Activated CD8-positive, alpha-beta memory T cell treated with anti-CD3 and anti-CD28 coated beads, Interleukin-2, amount 50 U/mL, for 48 hours (primary cell): ENCODE data around the gene CAPN14.
"Not testable (repeated sequence)": the region's sequence is repeated elsewhere in the genome, so short reads cannot be mapped to it uniquely, and the experiment has no call there.

Source experiments
- DNase-seq: peaks from one replicate; pipeline ENCODE4 v3.0.0-alpha.2; 2020

The CAPN14 gene

DNA sequence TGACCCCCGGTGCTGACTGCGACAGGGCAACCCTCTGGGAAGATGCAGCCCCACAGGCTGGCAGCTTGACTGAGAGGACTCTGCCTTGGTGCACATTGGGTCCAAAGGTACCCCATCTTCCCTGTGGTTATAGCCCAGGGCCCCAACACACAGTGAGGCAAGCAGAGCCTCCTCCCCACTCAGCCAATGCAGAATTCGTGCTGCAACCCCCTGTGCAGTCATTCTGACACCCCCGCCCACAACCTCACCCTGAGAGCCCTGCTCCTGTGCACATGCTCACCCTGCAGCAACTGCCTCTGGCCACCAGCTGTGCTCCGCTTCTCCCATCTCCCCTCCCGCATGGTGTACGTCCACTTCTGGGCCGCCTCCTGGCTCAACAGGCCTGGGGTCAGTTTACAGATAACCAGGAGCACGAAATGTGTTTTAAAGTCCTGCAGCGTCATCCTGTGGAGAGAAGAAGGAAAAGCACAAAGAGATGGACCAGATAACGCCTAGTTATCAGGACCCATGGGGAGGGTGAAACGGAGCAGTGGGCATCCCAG is 24.4 kb downstream of the CAPN14 start:
- DNase-seq, result no peak

DNA sequence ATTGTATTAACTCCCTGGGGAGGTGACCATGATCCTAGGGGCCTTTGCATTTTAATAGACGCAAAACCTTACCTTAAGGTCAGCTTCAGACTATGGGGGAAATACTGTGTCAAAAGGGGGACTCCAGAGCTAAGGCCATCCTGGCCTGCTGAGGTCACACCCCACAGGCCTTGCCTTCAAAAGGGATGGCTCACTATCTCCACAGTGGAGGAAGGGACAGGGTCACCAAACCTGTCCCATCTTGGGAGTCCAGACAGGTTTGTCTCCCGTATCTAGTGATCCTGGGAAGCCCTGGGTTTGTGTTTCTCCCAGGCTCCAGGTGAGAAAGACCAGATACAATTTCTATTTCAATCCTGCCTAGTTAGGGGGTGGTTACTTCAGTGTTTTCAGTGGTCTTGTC is 24.9 kb downstream of the CAPN14 start:
- DNase-seq, result no peak

DNA sequence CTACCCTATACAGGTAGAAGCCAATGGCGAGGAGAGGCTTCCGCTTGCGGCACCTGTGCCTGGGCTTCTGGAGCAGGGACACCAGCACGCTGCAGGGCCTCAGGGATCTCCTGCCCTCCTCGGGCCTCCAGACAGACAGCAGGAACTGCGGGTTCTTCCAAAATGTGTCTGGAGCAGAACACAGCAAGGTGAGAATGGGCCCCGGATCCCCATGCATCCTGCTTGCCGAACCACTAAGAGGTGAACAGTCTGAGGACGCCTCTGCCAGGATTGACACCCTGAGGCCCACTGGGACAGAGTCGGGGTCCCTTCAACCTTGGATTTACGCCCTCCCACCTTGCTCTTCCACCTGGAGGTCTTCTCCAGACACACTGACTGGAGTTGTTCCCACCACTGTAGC is 25.4 kb downstream of the CAPN14 start:
- DNase-seq, result no peak

DNA sequence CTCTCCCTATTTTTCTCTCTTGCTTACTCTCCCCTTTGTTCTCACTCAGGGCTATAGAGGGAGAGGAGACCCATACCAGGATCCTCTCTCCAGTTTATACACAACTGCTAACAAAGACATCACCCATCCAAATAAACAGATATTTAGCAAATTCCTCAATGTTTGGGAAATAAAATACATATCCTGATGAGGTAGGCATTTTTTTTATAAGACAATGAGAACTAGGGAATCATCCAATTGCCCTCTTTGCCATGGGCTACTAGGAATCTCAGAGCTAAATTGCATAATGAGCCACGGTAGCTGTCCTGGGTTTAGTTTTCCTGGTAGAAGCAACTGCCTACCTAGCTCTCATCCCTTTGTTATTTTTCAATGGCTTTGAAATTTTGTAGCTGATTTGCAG is 27.1 kb downstream of the CAPN14 start:
- DNase-seq, result no peak

DNA sequence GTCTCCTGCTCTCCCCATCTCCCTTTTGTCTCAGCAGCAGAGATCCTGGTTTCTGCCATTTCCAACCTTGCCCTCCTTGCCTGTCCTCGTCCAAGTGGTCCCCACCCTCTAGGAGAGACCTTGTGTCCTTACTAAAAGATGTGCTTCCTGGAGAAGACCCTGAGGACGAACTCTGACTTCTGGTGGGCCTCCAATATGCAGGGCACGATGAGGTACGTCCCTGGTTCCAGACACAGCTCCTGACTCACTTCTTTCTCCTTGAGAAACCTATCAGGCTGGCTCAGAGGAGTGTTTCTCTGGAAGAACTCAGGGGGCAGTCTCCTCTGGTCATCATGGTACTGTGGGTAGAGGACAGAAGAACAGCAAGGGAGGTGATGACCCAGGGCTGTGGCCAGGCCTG is 28.2 kb downstream of the CAPN14 start:
- no peak for DNase-seq

DNA sequence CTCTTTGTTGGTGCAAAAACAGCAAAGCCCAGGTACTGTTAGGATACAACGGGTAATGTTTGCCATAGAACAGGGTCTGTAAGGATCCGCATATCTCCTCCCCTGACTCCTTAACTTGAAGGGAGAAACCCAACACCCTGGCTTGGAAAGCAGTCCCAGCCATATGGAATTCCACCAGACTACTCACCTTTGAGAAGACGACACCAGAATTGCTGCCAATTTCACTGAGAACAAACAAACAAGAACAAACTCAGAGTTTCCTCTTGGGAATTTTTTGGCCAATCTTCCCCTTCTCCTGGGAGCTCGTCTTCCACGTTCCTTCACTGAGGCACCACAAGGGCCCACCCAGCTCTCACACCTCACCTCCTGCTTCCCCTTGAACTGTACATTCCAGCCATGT is 29.2 kb downstream of the CAPN14 start:
- DNase-seq, result no peak

DNA sequence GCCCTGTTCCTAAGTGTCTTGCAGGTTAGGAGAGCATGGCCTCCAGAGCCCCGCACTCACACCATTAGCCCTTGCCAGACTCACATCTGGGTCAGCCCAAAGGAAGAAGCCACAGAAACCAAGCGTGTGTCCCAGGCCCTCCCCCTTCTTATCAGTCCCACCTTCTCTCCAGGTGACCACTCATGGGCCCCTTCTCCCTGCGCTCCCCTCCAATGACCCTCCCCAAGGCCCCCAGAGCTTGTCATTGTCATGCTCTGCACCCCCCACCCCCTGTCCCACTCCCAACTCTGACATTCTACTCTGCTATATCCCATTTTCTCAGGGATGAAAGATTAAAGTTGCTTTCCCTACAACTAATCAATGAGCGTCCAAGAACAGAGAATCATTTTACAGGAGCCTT is 30.1 kb downstream of the CAPN14 start:
- no peak for DNase-seq

DNA sequence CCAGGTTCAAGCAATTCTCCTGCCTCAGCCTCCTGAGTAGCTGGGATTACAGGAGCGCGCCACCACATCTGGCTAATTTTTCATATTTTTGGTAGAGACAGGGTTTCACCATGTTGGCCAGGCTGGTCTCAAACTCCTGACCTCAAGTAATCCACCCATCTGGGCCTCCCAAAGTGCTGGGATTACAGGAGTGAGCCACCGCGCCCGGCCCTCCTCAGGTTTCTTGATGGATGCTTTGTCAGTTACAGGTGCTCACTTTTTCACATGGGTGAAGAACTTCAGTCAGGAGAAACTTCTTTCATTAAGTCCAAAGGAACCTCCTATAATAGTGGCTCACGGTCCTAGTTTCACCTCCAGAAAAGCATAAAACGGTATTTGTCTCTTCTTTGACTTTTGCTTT is 33.3 kb downstream of the CAPN14 start:
- not testable (repeated sequence) for DNase-seq

DNA sequence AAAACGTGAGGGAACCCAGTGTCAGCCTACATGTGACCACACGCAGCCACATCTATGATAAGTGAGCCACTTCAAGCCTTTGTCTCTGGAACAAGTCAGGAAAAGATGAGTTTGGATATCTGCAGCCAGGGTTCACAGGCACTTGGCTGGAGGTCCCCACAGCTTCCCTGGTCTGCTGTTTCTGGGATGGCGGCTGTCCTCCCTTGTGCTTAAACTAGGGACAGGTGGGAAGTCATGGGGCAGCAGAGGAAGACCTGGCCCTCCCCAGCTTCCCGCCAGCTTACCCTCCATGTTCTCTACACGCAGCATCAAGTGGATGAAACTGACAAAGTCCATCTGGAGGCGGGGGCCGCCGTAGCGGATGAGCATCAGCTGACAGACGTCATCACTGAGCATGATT is 40.6 kb downstream of the CAPN14 start:
- DNase-seq, result no peak

DNA sequence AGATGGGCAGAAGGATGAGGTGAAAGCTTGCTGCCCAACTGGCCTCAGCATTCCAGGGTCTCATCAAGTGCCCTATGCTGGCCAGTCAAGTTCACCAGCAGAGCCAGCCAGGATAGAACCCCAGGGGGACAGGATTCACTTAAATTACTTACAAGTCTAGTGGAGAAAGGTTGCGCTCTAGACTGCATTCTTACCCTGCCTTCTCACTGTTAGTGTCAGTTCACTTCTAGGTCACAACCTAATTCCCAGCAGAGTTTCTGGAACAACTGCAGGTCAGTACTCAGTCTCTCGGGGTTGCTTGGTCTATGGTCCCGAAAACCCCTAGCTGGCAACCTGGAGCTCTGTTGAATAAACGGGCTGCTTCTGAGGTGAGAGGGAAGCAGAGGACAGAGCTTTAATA is 46.2 kb downstream of the CAPN14 start:
- no peak for DNase-seq

DNA sequence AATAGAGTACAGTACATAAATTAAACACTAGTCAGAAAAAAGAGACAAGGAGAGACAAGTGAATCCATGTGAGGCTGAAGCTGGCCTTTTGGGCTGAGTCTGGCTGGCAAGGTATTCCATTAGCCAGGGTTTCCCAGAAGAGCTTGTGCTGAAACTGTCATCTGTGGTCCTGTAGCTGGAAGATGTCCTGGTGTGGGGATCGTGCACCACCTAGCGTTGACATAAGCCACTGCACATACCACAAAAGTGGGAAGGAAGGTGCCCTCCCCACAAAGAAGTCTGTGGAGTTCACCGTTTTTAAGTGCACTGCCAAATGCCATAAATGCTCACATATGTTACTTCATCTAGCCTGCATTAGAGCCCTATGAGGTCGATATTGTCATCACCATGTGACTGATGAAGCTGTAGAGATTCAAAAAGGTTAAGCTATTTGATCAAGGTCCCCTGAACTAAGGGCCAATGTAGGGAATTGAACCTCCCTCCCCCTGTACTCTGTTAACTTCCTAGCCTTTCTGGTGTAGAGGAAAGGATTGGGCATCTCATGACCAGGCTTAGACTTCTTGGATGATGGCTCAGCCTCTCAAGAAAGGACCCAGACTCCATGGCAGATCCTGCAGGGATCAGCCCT is 47.1 kb downstream of the CAPN14 start:
- DNase-seq, result peak; percentile 63

DNA sequence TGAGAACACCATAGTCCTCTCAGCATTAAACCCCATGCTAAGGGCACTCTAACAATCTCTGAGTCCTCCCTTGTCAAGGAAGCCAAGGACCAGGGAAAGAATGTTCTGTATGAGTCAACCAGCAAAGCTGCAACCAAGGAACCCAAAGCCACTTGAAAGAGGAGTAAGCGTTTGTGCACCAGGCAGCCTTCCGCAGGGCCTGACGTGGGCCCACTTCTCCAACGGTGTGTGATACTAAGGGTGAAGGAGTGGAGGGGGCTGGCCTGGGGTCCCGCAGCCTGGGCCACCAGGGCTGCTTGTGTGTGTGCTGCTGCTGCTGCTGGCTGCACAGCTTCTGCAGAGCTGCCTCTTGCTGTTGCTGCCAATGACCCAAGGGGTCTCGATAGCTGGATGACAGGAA is 49.0 kb downstream of the CAPN14 start:
- DNase-seq, result no peak

DNA sequence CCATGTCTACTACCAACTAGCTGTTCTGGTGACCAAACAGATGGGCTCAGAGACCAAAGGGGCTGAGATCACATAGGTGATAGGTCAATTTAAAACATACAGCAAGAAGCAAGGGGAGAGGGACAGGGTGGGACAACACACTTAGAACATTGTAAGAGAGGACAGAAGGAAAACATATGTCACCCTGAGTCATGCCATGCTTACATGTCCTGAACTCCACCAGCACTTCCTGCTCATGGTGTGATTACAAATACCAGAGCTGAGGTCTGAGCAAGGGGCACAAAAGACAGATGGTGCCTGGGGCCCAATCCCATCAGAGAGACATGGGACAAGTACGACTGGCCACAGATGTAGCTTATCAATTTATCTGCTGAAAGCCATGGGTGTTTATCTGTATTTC is 50.4 kb downstream of the CAPN14 start:
- no peak for DNase-seq

DNA sequence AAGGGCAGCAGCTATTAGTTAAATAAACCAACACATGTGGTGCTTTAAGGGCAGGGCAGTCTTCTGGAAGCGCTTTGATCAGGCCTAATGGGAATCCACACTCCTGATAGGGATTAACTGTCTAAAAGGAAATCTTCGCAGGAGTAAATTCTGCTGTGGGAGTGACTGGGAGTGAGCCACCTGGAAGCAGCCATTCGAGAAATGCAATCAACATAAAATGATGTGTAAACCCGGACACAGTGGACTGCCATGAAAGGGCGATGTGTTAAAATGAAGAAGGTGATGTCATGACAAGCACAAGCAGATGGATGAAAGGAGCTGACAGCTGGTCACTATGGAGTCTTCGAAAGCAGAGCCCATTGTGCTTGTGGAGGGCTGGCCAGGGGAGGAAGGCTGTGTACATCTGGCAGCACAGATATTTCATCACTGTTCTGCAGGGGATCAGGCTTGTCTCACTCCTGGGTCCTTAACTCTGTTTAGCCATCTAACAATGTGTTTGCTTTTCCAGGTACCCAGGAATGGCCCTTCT is 54.2 kb downstream of the CAPN14 start:
- DNase-seq, result no peak

DNA sequence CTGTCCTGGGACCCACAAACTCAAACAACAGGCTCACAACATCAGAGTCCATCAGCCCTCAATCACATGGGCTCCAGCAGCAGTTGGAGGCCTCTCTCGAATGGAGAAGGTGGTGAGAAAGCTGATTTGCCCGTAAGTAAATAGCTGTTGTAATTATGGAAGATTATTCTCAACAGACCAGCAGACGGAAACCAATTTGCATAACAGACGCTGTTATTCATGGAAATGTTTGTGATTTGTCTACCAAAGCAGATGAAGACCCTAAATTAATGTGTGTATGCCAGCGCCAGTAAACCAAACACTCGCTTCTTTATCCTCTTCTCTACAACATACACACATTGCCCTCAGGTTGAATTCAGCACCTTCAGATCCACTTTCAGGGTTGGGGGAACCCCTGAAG is 55.7 kb downstream of the CAPN14 start:
- DNase-seq, result no peak

DNA sequence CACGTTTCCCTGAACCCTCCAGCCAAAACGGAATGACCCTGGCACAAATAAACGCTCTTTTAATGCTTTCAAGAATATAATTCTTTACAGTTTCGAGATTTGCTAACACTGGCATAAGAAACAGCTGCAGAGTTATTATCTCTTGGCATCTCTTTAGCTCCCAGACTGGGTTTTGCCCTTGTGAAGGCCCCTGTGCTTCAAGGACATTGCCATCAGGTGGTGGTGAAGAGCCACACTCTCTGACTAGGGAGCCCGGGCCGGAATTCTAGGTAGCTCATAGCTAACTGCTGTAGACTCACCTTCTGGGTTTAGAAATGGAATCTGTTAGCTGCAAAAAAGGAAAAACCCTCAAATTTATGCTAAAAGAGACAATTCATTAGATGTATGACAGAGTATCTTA is 65.8 kb downstream of the CAPN14 start:
- no peak for DNase-seq

DNA sequence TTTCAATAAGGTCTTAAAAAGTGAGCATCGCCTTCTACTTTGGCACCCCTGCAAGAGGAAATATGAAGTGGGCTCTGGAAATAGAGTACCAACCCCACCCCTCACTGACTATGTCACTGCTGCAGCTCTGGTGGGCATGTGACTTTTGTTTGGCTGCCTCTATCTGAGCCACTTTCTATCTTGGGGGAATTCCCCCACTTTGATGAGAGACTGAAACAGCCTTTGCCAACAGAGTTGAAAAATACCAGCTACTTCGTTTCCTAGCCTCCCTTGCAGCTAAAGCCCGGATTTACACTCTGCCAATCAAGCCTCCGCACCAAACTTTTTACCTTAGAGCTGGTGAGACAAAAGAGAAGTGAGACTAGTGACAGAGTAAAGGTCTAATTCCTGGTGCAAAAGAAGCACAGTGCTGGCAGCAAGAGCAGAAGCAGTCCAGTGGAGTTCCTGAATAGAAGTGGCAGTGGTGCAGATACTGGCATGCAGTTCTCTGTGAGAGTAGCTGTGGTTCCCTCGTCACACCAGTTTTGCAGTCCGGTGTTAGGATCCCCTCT is 67.1 kb downstream of the CAPN14 start:
- DNase-seq, result no peak

DNA sequence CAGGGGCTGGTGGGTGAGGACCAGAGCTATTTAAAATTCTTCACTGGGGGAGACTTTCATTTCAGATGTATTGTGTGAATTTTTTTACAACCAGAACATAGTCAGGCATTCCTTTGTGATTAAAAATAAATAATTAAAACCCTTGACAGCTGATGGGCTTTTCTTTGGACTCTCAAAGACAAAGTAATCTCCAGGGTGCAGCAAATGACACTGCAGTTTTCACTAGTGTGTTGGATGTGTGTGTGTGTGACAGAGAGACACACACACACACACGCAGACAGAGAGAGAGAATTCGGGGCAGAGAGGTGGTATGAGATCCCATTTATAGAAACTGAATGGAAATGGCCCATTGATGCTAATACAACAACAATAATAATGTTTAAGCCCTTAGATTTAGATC is 68.8 kb downstream of the CAPN14 start:
- no peak for DNase-seq

DNA sequence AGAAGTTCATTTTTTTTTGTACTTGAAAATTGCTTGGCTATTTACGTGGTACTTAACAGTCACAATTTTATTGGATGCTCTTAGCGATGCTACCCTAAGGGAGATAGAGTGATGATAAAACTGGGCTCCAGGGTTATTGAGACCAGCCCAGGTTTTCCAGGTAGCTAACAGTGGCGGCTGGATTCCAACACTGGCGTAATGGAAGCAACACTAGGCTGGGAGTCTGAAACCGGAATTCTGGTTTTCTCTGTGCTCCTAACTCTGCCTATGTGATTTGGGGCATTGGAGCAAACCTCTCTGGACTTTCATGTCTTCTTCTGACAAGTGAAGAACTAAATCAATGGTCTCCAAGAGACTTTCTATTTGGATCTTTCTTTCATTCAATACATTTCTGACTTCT is 69.7 kb downstream of the CAPN14 start:
- DNase-seq, result no peak

DNA sequence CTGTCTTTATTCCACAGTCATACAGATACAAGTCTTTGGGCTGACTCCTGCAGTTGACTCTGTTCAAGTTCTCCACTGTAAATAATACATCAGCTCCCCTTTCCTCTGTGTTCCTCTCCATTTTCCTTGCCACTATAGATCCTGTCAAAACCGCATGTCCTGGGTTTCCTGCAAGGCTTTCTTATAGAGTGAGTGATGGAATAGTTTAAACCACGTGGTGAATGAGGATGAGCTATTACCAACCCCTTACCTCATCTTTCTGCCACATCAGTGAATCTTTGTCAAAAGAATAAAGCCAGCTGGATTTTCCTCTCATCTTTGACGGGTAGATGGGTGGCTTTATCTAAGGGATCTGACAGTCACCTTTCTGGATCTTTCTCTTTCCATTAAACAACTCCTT is 75.2 kb downstream of the CAPN14 start:
- DNase-seq, result no peak

DNA sequence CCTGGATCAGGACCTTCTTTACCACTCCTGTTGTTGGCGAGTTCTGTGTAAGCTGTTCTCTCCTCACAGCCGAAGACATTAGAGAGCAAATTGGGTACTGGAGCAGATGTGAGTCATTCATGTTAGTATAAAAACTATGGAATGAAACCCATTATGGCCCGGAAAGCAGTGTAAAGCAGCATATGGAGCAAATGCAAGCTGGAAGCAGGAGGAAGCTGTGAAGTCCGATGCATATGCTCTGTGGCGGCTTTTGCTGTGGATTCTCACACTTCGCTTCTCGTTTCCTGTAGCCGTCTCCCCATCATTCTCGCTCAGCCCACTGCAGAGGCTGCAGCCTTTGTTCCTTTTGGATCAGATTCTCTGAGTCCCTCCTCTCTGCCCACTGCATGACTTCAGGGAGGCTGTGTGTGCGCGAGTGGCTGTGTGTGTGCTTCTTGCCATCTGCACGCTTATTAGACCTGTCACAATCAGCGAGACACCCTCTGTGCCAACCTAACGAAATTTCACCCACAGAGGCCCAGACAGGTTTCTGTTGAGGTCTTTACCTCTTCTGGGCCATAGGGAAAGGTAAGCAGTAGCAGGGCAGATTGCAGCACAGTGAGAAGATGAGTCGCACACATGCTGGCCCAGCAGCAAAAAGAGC is 75.8 kb downstream of the CAPN14 start:
- no peak for DNase-seq

DNA sequence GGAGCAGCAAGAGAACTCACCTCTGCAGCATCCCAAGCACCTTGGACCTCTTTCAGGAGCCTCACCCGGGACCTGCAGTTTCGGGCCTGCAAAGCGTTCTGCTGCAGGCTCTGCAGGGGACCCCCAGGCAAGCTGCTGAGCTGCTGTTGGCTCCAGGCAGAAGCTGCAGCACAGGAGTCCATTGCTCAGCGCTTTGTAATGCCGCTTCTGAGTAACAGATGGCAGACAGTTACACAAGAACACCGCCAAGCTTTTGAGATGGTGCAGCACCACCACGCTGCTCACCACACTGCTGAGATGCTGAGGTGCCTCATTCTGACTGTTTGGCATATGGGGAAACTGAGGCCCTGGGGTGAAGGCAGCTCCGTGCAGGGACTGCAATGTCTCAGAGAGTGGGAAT is 77.2 kb downstream of the CAPN14 start:
- DNase-seq, result no peak

DNA sequence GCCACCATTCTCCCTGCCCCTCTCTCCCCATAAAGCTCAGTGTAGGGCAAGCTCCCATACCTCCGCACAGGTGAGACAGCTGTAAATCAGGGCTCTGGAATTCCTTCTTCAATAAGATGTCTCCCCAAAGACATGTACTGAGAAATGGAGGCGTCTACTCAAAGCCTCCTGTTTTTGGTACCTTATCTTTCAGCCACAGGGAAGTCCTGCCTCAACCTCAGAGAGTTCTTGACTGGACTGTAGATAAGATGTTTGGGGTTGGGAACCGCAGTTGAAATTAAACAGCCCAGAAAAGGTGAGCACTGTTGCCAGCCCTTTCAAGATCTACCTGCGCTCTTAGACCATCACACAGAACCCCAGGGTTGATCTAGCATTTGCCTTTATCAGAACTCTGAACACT is 77.6 kb downstream of the CAPN14 start:
- DNase-seq, result no peak
